Ovary (tissue), 9 donors: ENCODE measurements around the gene RASGEF1B. TPM values are rescaled to one million over a fixed set of nuclear protein-coding genes. Genes with fewer than 3 reads are reported as not detected.

Experiments used
- DNase-seq, 5 donors: peaks; one replicate each; pipeline ENCODE4 v3.0.0-alpha.2; 2019 to 2020
- H3K27ac ChIP-seq, 2 donors: fragments of 200-600 bp; one replicate each; pipeline versions ENCODE4 v1.5.1 to v1.8.0; 2019 to 2022
- H3K27me3 ChIP-seq: fragments of 200-600 bp; one replicate; pipeline ENCODE4 v1.8.0; 2022
- H3K36me3 ChIP-seq: fragments of 200-600 bp; sonication (generic); one replicate; pipeline ENCODE4 v1.5.1; 2019
- H3K4me1 ChIP-seq: one replicate; pipeline ENCODE4 v1.8.1; 2013; ENCODE audit warnings: mild to moderate bottlenecking, moderate library complexity; ENCODE audit not compliant: insufficient read depth
- H3K4me3 ChIP-seq: fragments of 200-600 bp; sonication (generic); one replicate; pipeline ENCODE4 v1.5.1; 2017
- H3K9me3 ChIP-seq, 2 donors: fragments of 200-600 bp in 1 of 2; sonication (generic) in 1 of 2; one replicate each; pipeline versions ENCODE4 v1.5.1 to v1.8.1; 2013 to 2019; ENCODE audit warnings: mild to moderate bottlenecking in 1 of 2, moderate library complexity in 1 of 2
- EP300 ChIP-seq: sonication (generic); formaldehyde crosslinking; IDR thresholded peaks from one replicate; pipeline ENCODE4 v1.6.1; 2017; ENCODE audit warnings: antibody characterized with exemption
- POLR2A ChIP-seq: fragments of 450-650 bp; IDR thresholded peaks from one replicate; pipeline ENCODE4 v1.6.1; 2017; ENCODE audit warnings: antibody characterized with exemption, mild to moderate bottlenecking, moderate library complexity
- WGBS, 3 donors: extraction: QIAGEN DNeasy Blood & Tissue Kit in 1 of 3; methylation state at CpG; one replicate each; pipeline versions ENCODE4 v1.1.5 to v1.1.7; 2013 to 2017; 5-methylcytosine and 5-hydroxymethylcytosine counted together
- intact Hi-C, 4 donors: fragments of 100-400 bp; cut with DNase I; formaldehyde crosslinking; loops; one replicate each; pipeline versions ENCODE4 v1.11.0 to v1.15.1; 2022 to 2023
- polyA plus RNA-seq, 2 donors: library from polyadenylated mRNA; stranded (reverse); fragments of 200-250 nt in 1 of 2; fragments of 350-450 nt in 1 of 2; fragmentation: Illumina TruSeq in 1 of 2; extraction: RNeasy Lipid Tissue Mini Kit (QIAGEN cat#74804) in 1 of 2; gene quantifications; one replicate each; pipeline ENCODE4 v1.2.3, GENCODE V29; 2013 to 2014
- total RNA-seq, 7 donors: library from RNA; depleted of rRNA in 2 of 7; stranded (reverse); fragments of >200 nt in 2 of 7; fragmentation: NEBNext Ultra II Directional in 3 of 7; extraction: Animal tissue kit (Norgen Biotek cat#: 25700) in 3 of 7; gene quantifications; one replicate each; pipeline versions ENCODE4 v1.1.0 to v1.2.4, GENCODE V29; 2016 to 2023
- TF ChIP-seq, protein P1 (sequence below), 3 donors: fragments of 450-650 bp in 2 of 3; fragments of 200-600 bp in 1 of 3; IDR thresholded peaks; one replicate each; pipeline versions ENCODE4 v1.5.1 to v1.8.0; 2016 to 2022; ENCODE audit warnings: antibody characterized with exemption in 3 of 3, mild to moderate bottlenecking in 1 of 3
- donor health status: DM: no; HTN: no; CAD: no; lungs with moderate emphysema.
- donor health status: DM: no; HTN: no; CAD: no.
- donor health status: Bipolar disorder and iron deficiency.
- donor health status: DM: yes; HTN: yes; CAD: no.
- donor health status: DM: no; HTN: no; CAD: no.
- donor health status: DM: yes; HTN: yes; CAD: no.

Gene RASGEF1B
- total and polyA plus RNA-seq, 9 donors, result 1.1 to 14.4 (median 4.3) TPM

DNA sequence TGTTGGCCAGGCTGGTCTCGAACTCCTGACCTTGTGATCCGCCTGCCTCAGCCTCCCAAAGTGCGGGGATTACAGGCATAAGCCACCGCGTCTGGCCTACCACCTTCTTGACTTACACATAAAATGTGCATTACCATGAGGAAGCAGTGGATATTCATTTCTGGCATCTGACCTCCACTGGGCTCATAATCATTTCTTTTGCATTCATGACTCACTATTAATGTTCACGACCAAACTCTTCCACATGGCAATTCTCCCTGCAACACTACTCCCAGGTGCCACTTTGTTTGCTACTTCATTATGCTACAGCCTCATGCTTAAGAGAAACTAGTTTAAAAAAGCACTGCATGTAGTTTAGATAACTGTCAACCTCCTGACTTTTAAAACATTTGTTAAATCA is 22.7 kb downstream of the RASGEF1B start:
- Histone ChIP-seq H3K4me3 (no peak overlapping the region), H3K27me3 (no peaks in the 10 kb centered on the region), H3K4me1 (no peaks in the 10 kb centered on the region), H3K27ac (no peak overlapping the region), H3K36me3 (no peaks in the 10 kb centered on the region), H3K9me3 (no peaks in the 10 kb centered on the region)
- no peak for DNase-seq
- intact Hi-C loops, result no loop called here
- WGBS, 3 donors, result 90 to 94% (median 93%) methylated on average over 6 of the region's 6 CpGs
- TF ChIP-seq EP300, result no peak
- TF ChIP-seq, protein P1, sequence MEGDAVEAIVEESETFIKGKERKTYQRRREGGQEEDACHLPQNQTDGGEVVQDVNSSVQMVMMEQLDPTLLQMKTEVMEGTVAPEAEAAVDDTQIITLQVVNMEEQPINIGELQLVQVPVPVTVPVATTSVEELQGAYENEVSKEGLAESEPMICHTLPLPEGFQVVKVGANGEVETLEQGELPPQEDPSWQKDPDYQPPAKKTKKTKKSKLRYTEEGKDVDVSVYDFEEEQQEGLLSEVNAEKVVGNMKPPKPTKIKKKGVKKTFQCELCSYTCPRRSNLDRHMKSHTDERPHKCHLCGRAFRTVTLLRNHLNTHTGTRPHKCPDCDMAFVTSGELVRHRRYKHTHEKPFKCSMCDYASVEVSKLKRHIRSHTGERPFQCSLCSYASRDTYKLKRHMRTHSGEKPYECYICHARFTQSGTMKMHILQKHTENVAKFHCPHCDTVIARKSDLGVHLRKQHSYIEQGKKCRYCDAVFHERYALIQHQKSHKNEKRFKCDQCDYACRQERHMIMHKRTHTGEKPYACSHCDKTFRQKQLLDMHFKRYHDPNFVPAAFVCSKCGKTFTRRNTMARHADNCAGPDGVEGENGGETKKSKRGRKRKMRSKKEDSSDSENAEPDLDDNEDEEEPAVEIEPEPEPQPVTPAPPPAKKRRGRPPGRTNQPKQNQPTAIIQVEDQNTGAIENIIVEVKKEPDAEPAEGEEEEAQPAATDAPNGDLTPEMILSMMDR (IDR thresholded peaks at IDR 0.05), result no peak
- no peak for TF ChIP-seq POLR2A

DNA sequence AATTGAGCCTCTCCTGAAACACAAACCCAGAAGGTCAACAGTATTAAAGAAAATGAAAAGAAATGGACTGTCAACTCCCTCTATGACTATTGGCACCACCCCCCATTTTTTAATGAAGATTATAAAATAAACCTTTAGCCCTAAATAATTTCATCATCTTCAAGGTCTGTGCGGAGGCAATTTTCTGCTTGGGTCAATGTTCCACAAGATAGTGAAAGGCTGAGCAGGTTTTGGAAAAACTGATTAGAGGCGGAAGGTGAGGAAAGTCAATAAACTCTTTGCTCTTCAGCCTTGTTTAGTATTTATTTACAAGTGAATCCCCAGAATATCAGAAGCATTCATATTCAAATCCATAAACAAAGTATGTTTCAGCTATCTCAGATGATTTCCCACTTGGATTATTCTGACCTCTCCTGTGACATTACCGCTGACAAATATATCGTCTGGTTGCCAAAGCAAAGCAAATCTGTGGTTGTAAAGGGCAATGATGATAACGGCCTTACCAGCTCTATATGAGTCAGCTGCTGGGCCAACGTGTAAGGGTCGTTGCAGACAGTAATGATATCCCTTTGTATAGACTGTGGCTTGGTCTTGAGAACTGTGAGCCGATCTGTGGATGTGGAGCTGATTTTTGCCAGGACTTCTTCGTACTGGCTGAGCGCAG is 24.0 kb downstream of the RASGEF1B start:
- TF ChIP-seq EP300 (no peak), POLR2A (no peak)
- TF ChIP-seq, protein P1 (IDR thresholded peaks at IDR 0.05), result no peak
- H3K9me3 ChIP-seq, result no peaks in the 10 kb centered on the region
- no peak for DNase-seq
- H3K36me3 ChIP-seq, result no peaks in the 10 kb centered on the region
- H3K4me1 ChIP-seq, result no peaks in the 10 kb centered on the region
- H3K27ac ChIP-seq, result no peak overlapping the region
- intact Hi-C loops, result no loop called here
- no peaks in the 10 kb centered on the region for H3K27me3 ChIP-seq
- no peak overlapping the region for H3K4me3 ChIP-seq
- 82 to 83% (median 83%) methylated on average over 10 of the region's 10 CpGs for WGBS, 3 donors

DNA sequence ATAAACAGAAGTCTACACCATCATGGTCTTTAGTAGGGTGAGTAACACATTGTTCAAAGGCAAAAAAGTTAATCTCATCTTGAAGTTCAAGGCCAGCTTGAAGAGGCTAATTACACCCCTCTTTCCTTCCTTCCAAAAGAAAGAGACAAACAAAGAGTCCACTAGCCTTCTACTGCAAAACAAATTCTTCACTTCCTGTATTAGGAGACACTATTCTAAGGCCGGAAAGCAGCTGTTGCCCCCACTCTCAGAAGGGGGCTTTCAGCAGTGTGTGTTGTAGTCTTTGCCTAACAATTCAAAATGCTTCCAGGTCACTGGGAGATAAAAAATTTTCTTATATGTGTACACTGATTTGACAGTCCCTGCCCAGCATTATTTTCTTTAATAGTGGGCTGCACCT is 25.1 kb downstream of the RASGEF1B start:
- intact Hi-C loops, result no loop called here
- Histone ChIP-seq H3K4me3 (no peak overlapping the region), H3K36me3 (no peaks in the 10 kb centered on the region), H3K4me1 (no peaks in the 10 kb centered on the region), H3K9me3 (no peaks in the 10 kb centered on the region), H3K27me3 (no peaks in the 10 kb centered on the region), H3K27ac (no peak overlapping the region)
- no peak for DNase-seq
- TF ChIP-seq POLR2A (no peak), EP300 (no peak)
- TF ChIP-seq, protein P1 (IDR thresholded peaks at IDR 0.05), result no peak
- 56 to 90% (median 65%) methylated on average over 1 of the region's 1 CpG for WGBS, 3 donors

DNA sequence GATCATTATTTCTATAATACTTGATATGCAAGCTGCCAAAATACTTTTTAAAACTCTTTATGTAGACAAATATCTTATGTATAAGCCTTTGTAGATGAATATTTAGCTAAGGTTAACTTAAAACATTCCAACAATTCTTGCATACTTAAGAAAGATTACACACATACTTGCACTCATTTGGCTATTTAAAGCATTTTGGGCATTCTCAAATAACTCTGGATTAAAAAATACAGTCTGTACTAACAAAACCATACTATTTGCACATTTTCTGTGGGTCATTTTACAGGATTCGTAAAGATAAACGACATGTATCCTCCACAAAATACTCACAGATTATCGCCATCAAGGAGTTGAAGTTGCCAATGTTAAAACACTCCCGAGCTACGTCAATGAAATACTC is 26.5 kb downstream of the RASGEF1B start:
- Histone ChIP-seq H3K9me3 (no peaks in the 10 kb centered on the region), H3K27me3 (no peaks in the 10 kb centered on the region), H3K4me1 (no peaks in the 10 kb centered on the region), H3K27ac (no peak overlapping the region), H3K4me3 (no peak overlapping the region), H3K36me3 (no peaks in the 10 kb centered on the region)
- WGBS, 3 donors, result 58 to 74% (median 66%) methylated on average over 5 of the region's 5 CpGs
- no peak for DNase-seq
- TF ChIP-seq, protein P1 (IDR thresholded peaks at IDR 0.05), result no peak
- TF ChIP-seq POLR2A, result no peak
- no peak for TF ChIP-seq EP300
- intact Hi-C loops, result no loop called here
